GM19043 (cell line): ENCODE measurements around the gene ZCRB1.
A peak's percentile ranks its signal among the peaks of the same experiment; 100 is the strongest.
"Not testable (repeated sequence)": the region's sequence is repeated elsewhere in the genome, so short reads cannot be mapped to it uniquely, and the experiment has no call there.

Experiments used
- ATAC-seq: cut with Tn5 transposase; IDR thresholded peaks from one replicate; pipeline ENCODE4 v1.9.1; 2021; ENCODE audit warnings: low read depth; ENCODE audit not compliant: unreplicated experiment

The ZCRB1 gene, protein sequence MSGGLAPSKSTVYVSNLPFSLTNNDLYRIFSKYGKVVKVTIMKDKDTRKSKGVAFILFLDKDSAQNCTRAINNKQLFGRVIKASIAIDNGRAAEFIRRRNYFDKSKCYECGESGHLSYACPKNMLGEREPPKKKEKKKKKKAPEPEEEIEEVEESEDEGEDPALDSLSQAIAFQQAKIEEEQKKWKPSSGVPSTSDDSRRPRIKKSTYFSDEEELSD

GRCh38 chr12:42325653-42326474 lies at the start of gene ZCRB1, which contains the start of gene PPHLN1:
ZCRB1 (minus strand) TSS chr12:42326094; CDS start chr12:42324102, 1,992 bp downstream.
PPHLN1 (plus strand) TSS chr12:42326167; CDS start chr12:42335903, 9,736 bp downstream.
- peak; percentile 94 for ATAC-seq

GRCh38 chr12:42373669-42374068 lies 47.8 kb upstream of the ZCRB1 start:
- no peak for ATAC-seq

- ATAC-seq: peak; percentile 84
These were observed 46.4 kb upstream of the ZCRB1 start for GRCh38 chr12:42372154-42372791.

GRCh38 chr12:42370013-42370412 lies 44.1 kb upstream of the ZCRB1 start:
- no peak for ATAC-seq

- no peak for ATAC-seq
These were observed 39.6 kb upstream of the ZCRB1 start for GRCh38 chr12:42365486-42365885.

DNA sequence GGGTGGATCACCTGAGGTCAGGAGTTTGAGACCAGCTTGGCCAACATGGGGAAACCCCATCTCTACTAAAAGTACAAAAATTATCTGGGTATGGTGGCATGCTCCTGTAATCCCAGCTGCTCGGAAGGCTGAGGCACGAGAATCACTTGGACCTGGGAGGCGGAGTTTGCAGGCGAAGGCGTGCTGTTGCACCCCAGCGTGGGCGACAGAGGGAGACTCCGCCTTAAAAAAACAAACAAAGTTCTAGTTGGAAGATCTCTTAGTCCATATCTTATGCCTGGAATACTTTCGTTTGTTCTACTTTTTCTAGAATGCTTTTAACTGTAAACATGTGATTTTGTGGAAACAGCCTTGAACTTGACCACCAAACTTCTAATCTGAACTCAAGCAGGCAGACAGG lies 38.8 kb upstream of the ZCRB1 start:
- no peak for ATAC-seq

GRCh38 chr12:42362647-42363260 lies 36.9 kb upstream of the ZCRB1 start:
- no peak for ATAC-seq

GRCh38 chr12:42361909-42362646 lies 36.2 kb upstream of the ZCRB1 start:
- ATAC-seq: no peak

DNA sequence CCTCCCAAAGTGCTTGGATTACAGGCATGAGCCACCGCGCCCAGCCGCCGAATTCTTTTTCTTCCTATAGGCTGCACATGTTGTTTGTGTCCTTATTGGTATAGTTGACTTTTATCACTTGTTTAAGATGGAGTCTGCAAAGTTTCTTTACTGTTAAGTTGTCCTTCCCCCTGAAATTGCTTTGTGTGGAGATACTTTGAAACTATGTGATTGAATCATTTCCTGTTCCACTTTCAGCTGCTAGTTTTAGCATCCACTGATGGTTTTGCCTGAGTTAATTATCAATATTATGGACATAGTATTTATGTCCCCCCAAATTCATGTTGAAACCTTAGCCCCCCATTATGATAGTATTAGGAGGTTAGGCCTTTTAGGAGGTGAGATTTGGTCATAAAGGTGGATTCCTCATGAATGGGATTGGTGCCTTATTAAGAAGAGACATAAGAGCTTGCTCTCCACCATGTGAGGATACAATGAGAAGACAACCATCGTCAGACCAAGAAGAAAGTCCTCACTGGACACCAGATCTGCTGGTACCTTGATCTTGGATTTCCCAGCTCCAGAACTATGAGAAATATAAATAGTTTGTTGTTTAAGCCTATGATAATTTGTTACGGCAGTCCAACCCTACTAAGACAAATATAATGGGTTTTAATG lies 35.0 kb upstream of the ZCRB1 start:
- peak; percentile 85 for ATAC-seq

- ATAC-seq: no peak
These were observed 30.4 kb upstream of the ZCRB1 start for GRCh38 chr12:42356344-42356743.

DNA sequence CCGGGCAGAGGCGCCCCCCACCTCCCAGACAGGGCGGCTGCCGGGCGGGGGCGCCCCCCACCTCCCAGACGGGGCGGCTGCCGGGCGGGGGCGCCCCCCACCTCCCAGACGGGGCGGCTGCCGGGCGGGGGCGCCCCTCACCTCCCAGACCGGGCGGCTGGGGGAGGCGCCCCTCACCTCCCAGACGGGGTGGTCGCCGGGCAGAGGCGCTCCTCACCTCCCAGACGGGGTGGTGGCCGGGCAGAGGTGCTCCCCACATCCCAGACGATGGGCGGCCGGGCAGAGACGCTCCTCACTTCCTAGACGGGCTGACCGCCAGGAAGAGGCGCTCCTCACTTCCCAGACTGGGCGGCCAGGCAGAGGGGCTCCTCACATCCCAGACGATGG lies 24.1 kb upstream of the ZCRB1 start:
- ATAC-seq: not testable (repeated sequence)

DNA sequence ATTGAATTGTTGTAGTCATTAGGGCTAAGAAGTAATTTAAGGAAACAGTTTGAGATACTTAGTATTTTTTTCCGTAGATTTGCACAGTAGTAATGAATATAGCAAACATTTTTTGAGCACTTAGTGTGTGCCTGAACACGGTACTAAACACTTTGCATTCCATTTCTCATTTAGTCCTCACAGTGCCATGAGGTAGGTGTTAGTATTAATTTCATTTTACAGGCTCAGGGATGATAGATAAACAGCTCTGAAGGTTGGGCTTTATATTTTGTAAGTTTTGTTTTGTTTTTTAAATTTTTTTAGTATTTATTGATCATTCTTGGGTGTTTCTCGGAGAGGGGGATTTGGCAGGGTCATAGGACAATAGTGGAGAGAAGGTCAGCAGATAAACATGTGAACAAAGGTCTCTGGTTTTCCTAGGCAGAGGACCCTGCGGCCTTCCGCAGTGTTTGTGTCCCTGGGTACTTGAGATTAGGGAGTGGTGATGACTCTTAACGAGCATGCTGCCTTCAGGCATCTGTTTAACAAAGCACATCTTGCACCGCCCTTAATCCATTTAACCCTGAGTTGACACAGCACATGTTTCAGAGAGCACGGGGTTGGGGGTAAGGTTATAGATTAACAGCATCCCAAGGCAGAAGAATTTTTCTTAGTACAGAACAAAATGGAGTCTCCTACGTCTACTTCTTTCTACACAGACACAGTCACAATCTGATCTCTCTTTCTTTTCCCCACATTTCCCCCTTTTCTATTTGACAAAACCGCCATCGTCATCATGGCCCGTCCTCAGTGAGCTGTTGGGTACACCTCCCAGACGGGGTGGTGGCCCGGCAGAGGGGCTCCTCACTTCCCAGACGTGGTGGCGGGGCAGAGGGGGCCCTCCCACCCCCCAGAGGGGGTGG lies 23.5 kb upstream of the ZCRB1 start:
- not testable (repeated sequence) for ATAC-seq

GRCh38 chr12:42346403-42347002 lies 20.6 kb upstream of the ZCRB1 start:
- ATAC-seq: no peak

GRCh38 chr12:42343721-42344120 lies 17.8 kb upstream of the ZCRB1 start:
- no peak for ATAC-seq

- ATAC-seq: no peak
These were observed 16.1 kb upstream of the ZCRB1 start for GRCh38 chr12:42342028-42342427.

DNA sequence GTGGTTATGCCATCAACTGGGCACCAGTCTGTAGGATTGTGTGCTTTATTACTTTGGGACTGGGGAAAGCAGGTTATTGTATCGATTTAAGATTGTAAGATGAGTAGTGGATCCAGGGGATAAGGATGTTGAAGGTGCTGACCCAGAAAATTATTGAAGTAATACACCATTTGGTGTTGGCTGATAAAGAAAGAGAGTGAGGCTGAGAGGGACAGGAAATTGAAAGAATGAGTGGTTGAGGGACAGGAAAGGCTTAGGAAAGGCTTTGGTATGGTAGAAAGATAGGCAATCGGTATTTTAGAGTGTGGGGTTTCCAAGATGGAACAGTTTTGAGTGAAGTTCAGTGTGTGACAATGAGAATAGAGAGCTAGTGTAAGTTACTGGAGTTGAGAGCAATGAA lies 12.4 kb upstream of the ZCRB1 start:
- ATAC-seq: no peak

GRCh38 chr12:42336286-42336685 lies 10.4 kb upstream of the ZCRB1 start:
- ATAC-seq: no peak
